Mesenchymal stem cell (in vitro differentiated cells and primary cell): ENCODE measurements around the gene PPP1R36. TPM values are rescaled to one million over a fixed set of nuclear protein-coding genes. Genes with fewer than 3 reads are reported as not detected.
A peak's percentile ranks its signal among the peaks of the same experiment; 100 is the strongest.

ENCODE experiments used
- DNase-seq: peaks from one replicate; pipeline ENCODE4 v3.0.0-alpha.2; 2013
- H2AFZ ChIP-seq: one replicate; pipeline ENCODE4 v1.6.1; 2013; ENCODE audit warnings: low read depth, mild to moderate bottlenecking, control low read depth, inconsistent platforms, low read length, moderate library complexity
- H2AK5ac ChIP-seq: 2 replicates; pipeline ENCODE4 v1.6.1; 2013; ENCODE audit warnings: low read length, moderate library complexity, mild to moderate bottlenecking, inconsistent platforms; ENCODE audit not compliant: severe bottlenecking
- H2BK120ac ChIP-seq: one replicate; pipeline ENCODE4 v1.6.1; 2013; ENCODE audit warnings: low read depth, mild to moderate bottlenecking, inconsistent platforms, low read length, moderate library complexity
- H2BK12ac ChIP-seq, 2 experiments: one replicate each; pipeline ENCODE4 v1.6.1; 2013; ENCODE audit warnings: inconsistent platforms in 2 of 2, low read length in 2 of 2, mild to moderate bottlenecking in 2 of 2, moderate library complexity in 2 of 2, control low read depth in 1 of 2
- H2BK15ac ChIP-seq: one replicate; pipeline ENCODE4 v1.6.1; 2013; ENCODE audit warnings: mild to moderate bottlenecking, low read depth, inconsistent platforms; ENCODE audit not compliant: poor library complexity, severe bottlenecking
- H2BK5ac ChIP-seq: 2 replicates; pipeline ENCODE4 v1.6.1; 2013; ENCODE audit warnings: low read depth, mild to moderate bottlenecking, low read length, control low read depth, inconsistent platforms; ENCODE audit not compliant: poor library complexity, severe bottlenecking
- H3K14ac ChIP-seq, 2 experiments: one replicate each; pipeline ENCODE4 v1.6.1; 2013; ENCODE audit warnings: inconsistent platforms in 2 of 2, low read length in 2 of 2, control low read depth in 1 of 2, mild to moderate bottlenecking in 1 of 2, moderate library complexity in 1 of 2
- H3K18ac ChIP-seq, 2 experiments: one replicate each; pipeline ENCODE4 v1.6.1; 2013; ENCODE audit warnings: inconsistent platforms in 2 of 2, low read length in 2 of 2, control low read depth in 1 of 2, low read depth in 1 of 2, mild to moderate bottlenecking in 1 of 2
- H3K23ac ChIP-seq, 2 experiments: one replicate each; pipeline ENCODE4 v1.6.1; 2013; ENCODE audit warnings: inconsistent platforms in 2 of 2, low read length in 2 of 2, mild to moderate bottlenecking in 2 of 2, moderate library complexity in 2 of 2, control low read depth in 1 of 2
- H3K27ac ChIP-seq: 2 replicates; pipeline ENCODE4 v1.5.1; 2013; ENCODE audit warnings: mild to moderate bottlenecking, moderate library complexity, low read length, control low read depth, inconsistent platforms; ENCODE audit not compliant: poor library complexity, severe bottlenecking
- H3K27me3 ChIP-seq, 2 experiments: 2 replicates each; pipeline versions ENCODE4 v1.6.1 to v1.7.0; 2013; ENCODE audit warnings: low read length in 2 of 2, mild to moderate bottlenecking in 2 of 2, moderate library complexity in 2 of 2, control low read depth in 1 of 2, inconsistent platforms in 1 of 2; ENCODE audit not compliant: control insufficient read depth in 1 of 2, insufficient read depth in 1 of 2
- H3K36me3 ChIP-seq, 2 experiments: 2 replicates each; pipeline versions ENCODE4 v1.6.1 to v1.7.0; 2013; ENCODE audit warnings: low read length in 2 of 2, control low read depth in 1 of 2, inconsistent platforms in 1 of 2, low read depth in 1 of 2, mild to moderate bottlenecking in 1 of 2; ENCODE audit not compliant: insufficient read depth in 2 of 2, control insufficient read depth in 1 of 2
- H3K4ac ChIP-seq, 2 experiments: one replicate each; pipeline ENCODE4 v1.6.1; 2013; ENCODE audit warnings: inconsistent platforms in 2 of 2, low read length in 2 of 2, mild to moderate bottlenecking in 2 of 2, moderate library complexity in 2 of 2, control low read depth in 1 of 2, low read depth in 1 of 2
- H3K4me1 ChIP-seq: 2 replicates; pipeline ENCODE4 v1.6.1; 2013; ENCODE audit warnings: low read depth, low read length, control low read depth; ENCODE audit not compliant: control insufficient read depth, insufficient read depth
- H3K4me2 ChIP-seq: 2 replicates; pipeline ENCODE4 v1.6.1; 2013; ENCODE audit warnings: low read length, mild to moderate bottlenecking, inconsistent platforms; ENCODE audit not compliant: poor library complexity, severe bottlenecking
- H3K4me3 ChIP-seq, 2 experiments: 2 replicates each; pipeline versions ENCODE4 v1.5.1 to v1.7.0; 2013; ENCODE audit warnings: low read length in 2 of 2, mild to moderate bottlenecking in 2 of 2, control low read depth in 1 of 2, low read depth in 1 of 2; ENCODE audit not compliant: insufficient read depth in 1 of 2
- H3K79me1 ChIP-seq: replicated peaks from 2 replicates; pipeline ENCODE4 v1.6.1; 2013; ENCODE audit warnings: mild to moderate bottlenecking, control low read depth, low read length, inconsistent platforms; ENCODE audit not compliant: poor library complexity, severe bottlenecking
- H3K9ac ChIP-seq: 2 replicates; pipeline ENCODE4 v1.7.0; 2013; ENCODE audit warnings: mild to moderate bottlenecking, low read length, moderate library complexity
- H3K9me3 ChIP-seq: 2 replicates; pipeline ENCODE4 v1.7.0; 2013; ENCODE audit warnings: mild to moderate bottlenecking, low read length; ENCODE audit not compliant: control insufficient read depth
- H4K8ac ChIP-seq: one replicate; pipeline ENCODE4 v1.6.1; 2013; ENCODE audit warnings: inconsistent platforms, mild to moderate bottlenecking, low read length, moderate library complexity
- H4K91ac ChIP-seq: one replicate; pipeline ENCODE4 v1.6.1; 2013; ENCODE audit warnings: mild to moderate bottlenecking, low read length, inconsistent platforms
- WGBS: methylation state at CpG from one replicate; pipeline ENCODE4 v1.1.7; 2013; ENCODE audit warnings: mixed read lengths; 5-methylcytosine and 5-hydroxymethylcytosine counted together
- small RNA-seq: library from polyadenylated mRNA; stranded (forward); fragments of <200 nt; extraction: miRNeasy Mini kit (QIAGEN cat#:217004); gene quantifications from one replicate; pipeline ENCODE3, GENCODE V24; 2013; ENCODE audit warnings: low read depth

The PPP1R36 gene

DNA sequence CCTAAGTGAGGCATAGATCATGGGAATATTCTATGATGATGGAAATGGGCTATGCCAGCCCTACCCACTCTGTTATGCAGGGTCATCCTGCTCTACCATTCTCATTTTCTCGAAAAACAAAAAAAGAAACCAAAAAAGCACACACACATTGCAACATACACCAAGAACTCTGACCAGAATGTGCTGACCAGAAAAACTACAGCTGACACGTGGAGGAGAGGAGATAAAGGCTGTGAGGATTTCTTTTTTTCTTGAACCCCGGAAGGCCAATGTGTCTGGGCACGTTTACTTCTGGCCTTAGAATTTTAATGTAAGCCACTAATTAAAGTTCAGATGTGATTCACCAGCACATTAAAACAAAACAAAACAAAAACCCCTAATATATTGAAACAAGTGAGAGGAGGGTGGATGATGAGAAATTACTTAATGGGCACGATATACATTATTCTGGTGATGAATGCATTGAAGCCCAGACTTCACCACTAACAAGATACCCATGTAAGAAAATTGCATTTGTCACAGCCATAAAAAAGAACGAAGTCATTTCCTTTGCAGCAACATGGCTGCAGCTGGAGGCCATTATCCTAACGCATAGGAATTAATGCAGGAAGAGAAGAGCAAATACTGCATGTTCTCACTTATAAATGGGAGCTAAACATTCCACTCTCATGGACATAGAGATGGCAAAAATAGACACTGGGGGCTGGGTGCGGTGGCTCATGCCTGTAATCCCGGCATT is 88.1 kb downstream of the PPP1R36 start:
- H3K27ac ChIP-seq, result no peak overlapping the region
- no peaks in the 10 kb centered on the region for H3K9me3 ChIP-seq
- H3K18ac ChIP-seq, result peak overlapping the region; percentile 17 to 18
- no peak overlapping the region for H3K4me3 ChIP-seq
- H4K8ac ChIP-seq, result no peak overlapping the region
- DNase-seq, result peak; percentile 64
- no peak overlapping the region for H2AFZ ChIP-seq
- H3K9ac ChIP-seq, result no peak overlapping the region
- no peak overlapping the region for H2BK5ac ChIP-seq
- no peaks in the 10 kb centered on the region for H3K79me1 ChIP-seq
- H4K91ac ChIP-seq, result no peak overlapping the region
- no peak overlapping the region for H2BK15ac ChIP-seq
- H3K4me2 ChIP-seq, result no peak overlapping the region
- H2AK5ac ChIP-seq, result peak overlapping the region; percentile 75
- peak overlapping the region in 1 of 2 experiments; percentile 42 for H2BK12ac ChIP-seq
- no peak overlapping the region for H3K4ac ChIP-seq
- 78% methylated on average over 6 of the region's 9 CpGs for WGBS
- no peak overlapping the region for H3K23ac ChIP-seq
- H3K36me3 ChIP-seq, result no peaks in the 10 kb centered on the region
- H3K14ac ChIP-seq, result no peak overlapping the region
- no peaks in the 10 kb centered on the region for H3K27me3 ChIP-seq
- H2BK120ac ChIP-seq, result no peak overlapping the region
- H3K4me1 ChIP-seq, result peaks cover 17% of the 10 kb centered on the region

DNA sequence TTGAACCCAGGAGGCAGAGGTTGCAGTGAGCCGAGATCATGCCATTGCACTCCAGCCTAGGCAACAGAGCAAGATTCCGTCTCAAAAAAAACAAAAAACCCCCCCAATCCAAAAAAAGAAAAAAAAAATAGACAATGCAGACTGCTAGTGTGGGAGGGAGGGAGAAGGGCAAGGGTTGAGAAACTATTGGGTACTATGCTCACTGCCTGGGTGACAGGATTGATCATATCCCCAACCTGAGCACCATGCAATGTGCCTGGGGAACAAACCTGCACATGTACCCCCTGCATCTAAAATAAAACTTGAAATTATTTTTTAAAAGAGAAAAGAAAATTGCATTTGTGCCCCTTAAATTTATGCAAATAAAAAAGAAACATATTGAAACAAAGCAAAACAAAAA is 88.9 kb downstream of the PPP1R36 start:
- H4K8ac ChIP-seq, result no peak overlapping the region
- no peak overlapping the region for H3K4me3 ChIP-seq
- no peaks in the 10 kb centered on the region for H3K79me1 ChIP-seq

More for the DNA sequence above, 88.9 kb downstream of the PPP1R36 start:
- H3K4me1 ChIP-seq, result peaks cover 17% of the 10 kb centered on the region
- no peak overlapping the region for H2BK120ac ChIP-seq
- WGBS, result no CpG with 5 or more reads among the region's 2 CpGs
- no peak overlapping the region for H3K18ac ChIP-seq
- H3K4ac ChIP-seq, result no peak overlapping the region
- DNase-seq, result no peak
- no peak overlapping the region for H2BK15ac ChIP-seq
- no peak overlapping the region for H2BK12ac ChIP-seq
- H3K9ac ChIP-seq, result no peak overlapping the region
- H2BK5ac ChIP-seq, result no peak overlapping the region
- H3K27ac ChIP-seq, result peak overlapping the region; percentile 62
- no peak overlapping the region for H3K23ac ChIP-seq
- H3K27me3 ChIP-seq, result no peaks in the 10 kb centered on the region
- H3K9me3 ChIP-seq, result peaks cover 1% of the 10 kb centered on the region
- H2AK5ac ChIP-seq, result peak overlapping the region; percentile 92
- H3K4me2 ChIP-seq, result no peak overlapping the region
- H3K36me3 ChIP-seq, result no peaks in the 10 kb centered on the region
- no peak overlapping the region for H2AFZ ChIP-seq
- H3K14ac ChIP-seq, result no peak overlapping the region
- H4K91ac ChIP-seq, result no peak overlapping the region

Small RNA genes within 50 kb of the gene (small RNA-seq; reads per million reads assigned to genes)
- not detected for gene AL049869.4
